ENCODE measurements around the gene ZNF385B. TPM values are rescaled to one million over a fixed set of nuclear protein-coding genes. Genes with fewer than 3 reads are reported as not detected.

The ZNF385B gene
- polyA plus RNA-seq, 1 donor from 2014 or later = 0.31 TPM

GRCh38 chr2:179454443-179455171, 406.8 kb downstream of the ZNF385B start:
- Histone ChIP-seq H3K27me3 (ENCODE audit: insufficient read depth, low read depth, low read length) (no peaks in the 10 kb centered on the region), H2AFZ (ENCODE audit: low read depth, low read length) (no peak overlapping the region), H3K9ac (ENCODE audit: low read length) (no peak overlapping the region), H3K4me2 (ENCODE audit: low read length) (no peak overlapping the region), H4K20me1 (ENCODE audit: insufficient read depth) (no peaks in the 10 kb centered on the region), H3K9me3 (ENCODE audit: low read length) (no peaks in the 10 kb centered on the region), H3K4me3 (ENCODE audit: low read length) (no peak overlapping the region), H3K27ac (ENCODE audit: low read length) (no peak overlapping the region), H3K36me3 (ENCODE audit: insufficient read depth, low read length) (no peaks in the 10 kb centered on the region), H3K9me2 (ENCODE audit: insufficient read depth, low read length) (no peaks in the 10 kb centered on the region), H3K79me2 (replicated peaks; ENCODE audit: insufficient read depth, low read length) (no peaks in the 10 kb centered on the region), H3F3A (ENCODE audit: insufficient read depth, low read length, poor library complexity, severe bottlenecking) (no peaks in the 10 kb centered on the region)
- no peak for TF ChIP-seq MXI1 (conservative IDR thresholded peaks at IDR 0.05; ENCODE audit: poor library complexity, severe bottlenecking)
- no peak for TF ChIP-seq TAF1 (IDR thresholded peaks at IDR 0.05; ENCODE audit: low read depth)
- TF ChIP-seq EP300 (conservative IDR thresholded peaks at IDR 0.05; ENCODE audit: poor library complexity, severe bottlenecking) = no peak
- TF ChIP-seq SMC3 (conservative IDR thresholded peaks at IDR 0.05; ENCODE audit: poor library complexity) = no peak
- TF ChIP-seq RAD21 (conservative IDR thresholded peaks at IDR 0.05) = no peak
- TF ChIP-seq CTCF (IDR thresholded peaks at IDR 0.05; ENCODE audit: poor library complexity, severe bottlenecking) = no peak
- TF ChIP-seq REST (IDR thresholded peaks at IDR 0.05; ENCODE audit: borderline replicate concordance) = no peak
- no peak for TF ChIP-seq POLR2AphosphoS5 (IDR thresholded peaks at IDR 0.05)
- TF ChIP-seq EZH2 (IDR thresholded peaks at IDR 0.05; ENCODE audit: borderline replicate concordance, insufficient read depth, low read length, poor library complexity, severe bottlenecking) = no peak

- Histone ChIP-seq H3K9me3 (ENCODE audit: low read length) (no peaks in the 10 kb centered on the region), H2AFZ (ENCODE audit: low read depth, low read length) (no peak overlapping the region), H3K79me2 (replicated peaks; ENCODE audit: insufficient read depth, low read length) (no peaks in the 10 kb centered on the region), H3K9ac (ENCODE audit: low read length) (no peak overlapping the region), H3K4me2 (ENCODE audit: low read length) (no peak overlapping the region), H4K20me1 (ENCODE audit: insufficient read depth) (no peaks in the 10 kb centered on the region), H3K9me2 (ENCODE audit: insufficient read depth, low read length) (no peaks in the 10 kb centered on the region), H3K27ac (ENCODE audit: low read length) (no peak overlapping the region), H3K36me3 (ENCODE audit: insufficient read depth, low read length) (no peaks in the 10 kb centered on the region), H3K27me3 (ENCODE audit: insufficient read depth, low read depth, low read length) (no peaks in the 10 kb centered on the region), H3K4me3 (ENCODE audit: low read length) (no peak overlapping the region), H3F3A (ENCODE audit: insufficient read depth, low read length, poor library complexity, severe bottlenecking) (no peaks in the 10 kb centered on the region)
- TF ChIP-seq POLR2AphosphoS5 (IDR thresholded peaks at IDR 0.05) = no peak
- no peak for TF ChIP-seq RAD21 (conservative IDR thresholded peaks at IDR 0.05)
- TF ChIP-seq CTCF (IDR thresholded peaks at IDR 0.05; ENCODE audit: poor library complexity, severe bottlenecking) = no peak
- no peak for TF ChIP-seq TAF1 (IDR thresholded peaks at IDR 0.05; ENCODE audit: low read depth)
- no peak for TF ChIP-seq REST (IDR thresholded peaks at IDR 0.05; ENCODE audit: borderline replicate concordance)
- no peak for TF ChIP-seq MXI1 (conservative IDR thresholded peaks at IDR 0.05; ENCODE audit: poor library complexity, severe bottlenecking)
- no peak for TF ChIP-seq EZH2 (IDR thresholded peaks at IDR 0.05; ENCODE audit: borderline replicate concordance, insufficient read depth, low read length, poor library complexity, severe bottlenecking)
- TF ChIP-seq EP300 (conservative IDR thresholded peaks at IDR 0.05; ENCODE audit: poor library complexity, severe bottlenecking) = no peak
- no peak for TF ChIP-seq SMC3 (conservative IDR thresholded peaks at IDR 0.05; ENCODE audit: poor library complexity)
These were observed 412.4 kb downstream of the ZNF385B start for GRCh38 chr2:179449010-179449409.

All from neural cell (in vitro differentiated cells).